OCI-LY7 (cell line): ENCODE measurements around the gene VIPAS39. TPM values are rescaled to one million over a fixed set of nuclear protein-coding genes. Genes with fewer than 3 reads are reported as not detected.

ENCODE experiments used
- BruUV-seq: library from RNA; stranded (reverse); fragments of 400-500 nt; replicated peaks from 2 replicates; lab custom pipeline; 2021; lab: Mats Ljungman, UMichigan
- CTCF ChIA-PET: fragments of 300-600 bp; sonication (Branson Sonifier 250); formaldehyde crosslinking; loops from one replicate; lab custom pipeline; 2022; ENCODE audit warnings: antibody characterized with exemption; ENCODE audit not compliant: unreplicated experiment; lab: Charles Lee
- POLR2A ChIA-PET: fragments of 300-600 bp; sonication (Branson Sonifier 250); formaldehyde crosslinking; loops from one replicate; lab custom pipeline; 2022; ENCODE audit warnings: antibody characterized with exemption; lab: Charles Lee
- DNase-seq: peaks from one replicate; pipeline ENCODE4 v3.0.0-alpha.2; 2015; ENCODE audit warnings: low spot score
- H2AFZ ChIP-seq: fragments of 200-600 bp; sonication (generic), shearing (Covaris generic); 2 replicates; pipeline ENCODE4 v1.6.1; 2014; ENCODE audit warnings: mild to moderate bottlenecking, antibody characterized with exemption, low read length, moderate library complexity
- H3K27ac ChIP-seq: fragments of 200-600 bp; sonication (generic); 2 replicates; pipeline ENCODE4 v1.5.1; 2014; ENCODE audit warnings: mixed run types, low read depth, mild to moderate bottlenecking, moderate library complexity, low read length, inconsistent platforms; ENCODE audit not compliant: poor library complexity, severe bottlenecking
- H3K36me3 ChIP-seq: fragments of 200-600 bp; sonication (generic); 2 replicates; pipeline ENCODE4 v1.6.1; 2014; ENCODE audit warnings: mild to moderate bottlenecking, antibody characterized with exemption, low read length, moderate library complexity, mixed read lengths; ENCODE audit not compliant: insufficient read depth
- H3K4me1 ChIP-seq: fragments of 200-600 bp; sonication (generic); 2 replicates; pipeline ENCODE4 v1.5.1; 2014; ENCODE audit warnings: mild to moderate bottlenecking, low read length; ENCODE audit not compliant: insufficient read depth, poor library complexity, severe bottlenecking
- H3K4me2 ChIP-seq: fragments of 200-600 bp; sonication (generic); 2 replicates; pipeline ENCODE4 v1.6.1; 2014; ENCODE audit warnings: mild to moderate bottlenecking, low read length
- H3K4me3 ChIP-seq: fragments of 200-600 bp; sonication (generic); 2 replicates; pipeline ENCODE4 v1.5.1; 2014; ENCODE audit warnings: mild to moderate bottlenecking, low read depth, low read length; ENCODE audit not compliant: poor library complexity, severe bottlenecking
- H3K79me2 ChIP-seq: fragments of 200-600 bp; sonication (generic); 2 replicates; pipeline ENCODE4 v1.6.1; 2016; ENCODE audit warnings: low read depth, mild to moderate bottlenecking, low read length, moderate library complexity, mixed read lengths; ENCODE audit not compliant: insufficient read depth
- H3K9me2 ChIP-seq: fragments of 200-600 bp; sonication (generic); 2 replicates; pipeline ENCODE4 v1.6.1; 2016; ENCODE audit warnings: mild to moderate bottlenecking, low read length, mixed read lengths; ENCODE audit not compliant: insufficient read depth
- H3K9me3 ChIP-seq: fragments of 200-600 bp; sonication (generic); 2 replicates; pipeline ENCODE4 v1.6.1; 2014; ENCODE audit warnings: mild to moderate bottlenecking, mixed run types, low read length, mixed read lengths
- H4K20me1 ChIP-seq: fragments of 200-600 bp; sonication (generic); 2 replicates; pipeline ENCODE4 v1.6.1; 2014; ENCODE audit warnings: mild to moderate bottlenecking, antibody characterized with exemption, low read length, moderate library complexity, mixed read lengths; ENCODE audit not compliant: insufficient read depth
- EZH2phosphoT487 ChIP-seq: fragments of 200-600 bp; sonication (generic); IDR thresholded peaks from 2 replicates; pipeline ENCODE4 v1.6.1; 2018; ENCODE audit warnings: low read depth, borderline replicate concordance, mild to moderate bottlenecking, mixed run types, antibody characterized with exemption, low read length, moderate library complexity, mixed read lengths
- intact Hi-C: fragments of 100-400 bp; cut with micrococcal nuclease; formaldehyde crosslinking; loops from one replicate; pipeline ENCODE4 v1.10.0; 2022; ENCODE audit not compliant: unreplicated experiment
- total RNA-seq, 2 experiments: library from RNA; depleted of rRNA in 1 of 2; stranded (reverse); fragments of >200 nt in 1 of 2; shearing (Covaris generic) in 1 of 2; gene quantifications; 2 replicates each; pipeline ENCODE4 v1.2.3, GENCODE V29; 2014 to 2022
- TF ChIP-seq, protein P1 (sequence below): fragments of 200-600 bp; sonication (generic); conservative IDR thresholded peaks from 2 replicates; pipeline ENCODE4 v1.5.1; 2014; ENCODE audit warnings: mild to moderate bottlenecking, antibody characterized with exemption, low read length, moderate library complexity, mixed read lengths

VIPAS39 gene
- total RNA-seq, 2 experiments from 2014 or later: 13.3 to 20.4 TPM

DNA sequence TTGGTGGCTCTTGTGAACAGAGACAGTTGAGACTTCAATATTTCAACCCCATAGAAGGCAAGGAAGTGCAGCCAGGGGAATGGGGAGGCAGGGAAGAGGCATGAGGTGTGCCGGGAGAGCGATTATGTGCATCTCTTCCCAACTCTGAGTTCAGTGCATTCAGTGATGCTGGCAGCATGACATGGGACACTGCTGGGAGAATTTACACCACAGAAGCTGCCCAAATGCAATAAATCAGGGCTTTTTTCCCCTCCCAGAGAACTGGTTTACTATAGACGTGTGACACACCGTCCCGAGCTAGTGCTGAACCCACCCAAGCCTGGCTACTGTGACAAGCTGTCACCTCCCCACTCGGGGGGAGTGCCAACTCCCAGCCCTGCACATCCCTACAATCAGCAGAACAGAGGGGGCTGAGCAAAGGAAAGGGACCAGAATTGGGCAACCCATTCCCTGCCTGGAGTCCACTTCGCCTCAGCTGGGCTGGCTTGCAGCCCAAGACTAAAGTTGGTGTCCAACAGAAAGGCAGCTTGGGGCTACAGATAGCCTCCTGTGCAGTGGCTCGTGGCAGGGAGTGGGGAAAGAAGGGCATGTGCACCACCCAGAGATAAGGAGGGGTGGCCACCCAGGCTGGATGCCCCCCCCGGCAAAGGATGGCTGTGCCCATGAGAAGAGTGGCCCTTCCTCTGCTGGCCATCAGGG, 17.2 kb upstream of the VIPAS39 start:
- Histone ChIP-seq H3K4me3 (no peak overlapping the region), H3K27ac (no peak overlapping the region), H4K20me1 (no peaks in the 10 kb centered on the region), H3K9me3 (no peaks in the 10 kb centered on the region), H2AFZ (no peak overlapping the region), H3K79me2 (no peaks in the 10 kb centered on the region), H3K4me1 (peaks cover 4% of the 10 kb centered on the region), H3K36me3 (peaks cover 2% of the 10 kb centered on the region; the same call in 1 of the 2 replicates), H3K4me2 (no peak overlapping the region), H3K9me2 (no peaks in the 10 kb centered on the region)
- BruUV-seq: no TSS peak
- ChIA-PET POLR2A (no interaction called here), CTCF (no interaction called here)
- intact Hi-C loops: no loop called here
- no peak for TF ChIP-seq EZH2phosphoT487
- TF ChIP-seq, protein P1, sequence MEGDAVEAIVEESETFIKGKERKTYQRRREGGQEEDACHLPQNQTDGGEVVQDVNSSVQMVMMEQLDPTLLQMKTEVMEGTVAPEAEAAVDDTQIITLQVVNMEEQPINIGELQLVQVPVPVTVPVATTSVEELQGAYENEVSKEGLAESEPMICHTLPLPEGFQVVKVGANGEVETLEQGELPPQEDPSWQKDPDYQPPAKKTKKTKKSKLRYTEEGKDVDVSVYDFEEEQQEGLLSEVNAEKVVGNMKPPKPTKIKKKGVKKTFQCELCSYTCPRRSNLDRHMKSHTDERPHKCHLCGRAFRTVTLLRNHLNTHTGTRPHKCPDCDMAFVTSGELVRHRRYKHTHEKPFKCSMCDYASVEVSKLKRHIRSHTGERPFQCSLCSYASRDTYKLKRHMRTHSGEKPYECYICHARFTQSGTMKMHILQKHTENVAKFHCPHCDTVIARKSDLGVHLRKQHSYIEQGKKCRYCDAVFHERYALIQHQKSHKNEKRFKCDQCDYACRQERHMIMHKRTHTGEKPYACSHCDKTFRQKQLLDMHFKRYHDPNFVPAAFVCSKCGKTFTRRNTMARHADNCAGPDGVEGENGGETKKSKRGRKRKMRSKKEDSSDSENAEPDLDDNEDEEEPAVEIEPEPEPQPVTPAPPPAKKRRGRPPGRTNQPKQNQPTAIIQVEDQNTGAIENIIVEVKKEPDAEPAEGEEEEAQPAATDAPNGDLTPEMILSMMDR: no peak
- DNase-seq: no peak

DNA sequence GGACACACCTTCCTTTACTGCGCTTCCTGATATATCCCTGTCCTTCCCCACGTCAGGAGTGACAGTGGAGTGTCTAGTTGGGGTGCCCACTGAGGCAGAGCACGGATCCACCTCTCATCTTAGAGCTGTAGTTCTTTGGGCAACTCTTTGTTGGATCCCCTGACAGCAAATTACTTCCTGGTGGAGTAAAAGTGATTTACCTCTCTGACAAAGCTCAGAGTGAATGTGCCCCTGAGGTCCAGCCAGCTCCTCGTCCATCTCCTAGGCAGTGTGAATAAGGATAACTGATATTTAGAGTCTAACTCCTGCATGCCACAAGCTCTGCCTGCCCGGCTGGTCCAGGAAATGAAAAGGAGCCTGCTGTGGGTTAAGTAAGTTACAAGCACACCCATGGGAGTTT, 16.5 kb upstream of the VIPAS39 start:
- H3K27ac ChIP-seq: no peak overlapping the region
- H3K9me2 ChIP-seq: no peaks in the 10 kb centered on the region
- H3K4me2 ChIP-seq: no peak overlapping the region
- H3K36me3 ChIP-seq: peaks cover 9% of the 10 kb centered on the region
- H3K9me3 ChIP-seq: no peaks in the 10 kb centered on the region
- ChIA-PET POLR2A (no interaction called here), CTCF (no interaction called here)
- no peaks in the 10 kb centered on the region for H3K79me2 ChIP-seq
- H2AFZ ChIP-seq: no peak overlapping the region
- no peak for TF ChIP-seq EZH2phosphoT487
- TF ChIP-seq, protein P1: no peak
- no peak overlapping the region for H3K4me3 ChIP-seq
- DNase-seq: no peak
- H4K20me1 ChIP-seq: no peaks in the 10 kb centered on the region
- peaks cover 4% of the 10 kb centered on the region for H3K4me1 ChIP-seq
- no TSS peak for BruUV-seq
- intact Hi-C loops: no loop called here

DNA sequence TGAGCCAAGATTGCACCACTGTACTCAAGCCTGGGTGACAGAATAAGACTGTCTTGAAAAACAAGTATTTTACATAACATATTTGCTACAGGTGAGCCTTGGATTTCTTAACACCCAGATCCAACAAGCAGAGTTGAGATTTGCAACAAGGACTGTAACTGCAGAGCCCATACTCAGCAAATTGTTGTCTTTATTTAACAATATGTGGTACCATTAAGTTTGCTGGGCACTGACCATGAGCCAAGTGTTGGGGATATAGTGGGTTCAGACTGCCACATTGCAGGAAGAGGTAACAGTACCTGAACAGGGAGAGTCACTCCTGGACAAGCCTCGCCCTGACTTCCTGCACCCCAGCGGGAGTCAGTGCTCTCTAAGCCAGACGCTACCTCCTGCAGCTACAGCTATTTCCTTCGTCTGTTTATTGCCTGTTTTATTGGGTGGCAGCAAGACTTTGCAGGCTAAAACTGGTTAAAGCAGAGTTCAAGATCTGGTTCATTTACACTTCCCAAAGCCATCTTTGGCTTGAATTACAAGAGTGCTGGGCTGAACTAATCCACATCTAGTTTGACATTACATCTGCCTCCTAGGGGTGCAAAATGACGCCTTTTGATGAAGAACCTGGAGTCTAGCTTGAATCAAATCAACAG, 12.9 kb upstream of the VIPAS39 start:
- ChIA-PET CTCF (no interaction called here), POLR2A (no interaction called here)
- H4K20me1 ChIP-seq: peaks cover 4% of the 10 kb centered on the region
- no peaks in the 10 kb centered on the region for H3K9me3 ChIP-seq
- no peak for DNase-seq
- peaks cover 43% of the 10 kb centered on the region for H3K36me3 ChIP-seq
- no peak overlapping the region for H2AFZ ChIP-seq
- H3K27ac ChIP-seq: no peak overlapping the region
- intact Hi-C loops: no loop called here
- no peaks in the 10 kb centered on the region for H3K4me1 ChIP-seq
- TF ChIP-seq EZH2phosphoT487: no peak
- TF ChIP-seq, protein P1: no peak
- no peaks in the 10 kb centered on the region for H3K79me2 ChIP-seq
- H3K4me2 ChIP-seq: no peak overlapping the region
- H3K4me3 ChIP-seq: no peak overlapping the region
- no TSS peak for BruUV-seq
- no peaks in the 10 kb centered on the region for H3K9me2 ChIP-seq
